Stimulated activated CD4-positive, alpha-beta T cell treated with anti-CD3 and anti-CD28 coated beads, Interleukin-12 subunit alpha, Interleukin-12 subunit beta, amount 100 ng/mL, for 48 hours (primary cell): ENCODE measurements around the gene OR2AG1.

Source experiments
- DNase-seq, 3 donors: peaks; one replicate each; pipeline ENCODE4 v3.0.0-alpha.2; 2020; ENCODE audit warnings: low read depth in 2 of 3, low spot score in 1 of 3

The OR2AG1 gene

GRCh38 chr11:6782720-6783119, at the start of gene OR2AG1:
TSS of gene OR2AG1 (plus strand) at chr11:6783020. CDS start at chr11:6785038, 2,018 bp downstream.
- DNase-seq, result no peak

- DNase-seq, result no peak
Measured at GRCh38 chr11:6733326-6734275, 49.2 kb upstream of the OR2AG1 start.

GRCh38 chr11:6734616-6735015, 48.2 kb upstream of the OR2AG1 start:
- DNase-seq, result no peak

- no peak for DNase-seq
Measured at GRCh38 chr11:6735306-6735705, 47.5 kb upstream of the OR2AG1 start.

GRCh38 chr11:6736495-6737121, 46.2 kb upstream of the OR2AG1 start:
- DNase-seq, result no peak

- DNase-seq, result peak; percentile 21 to 70 (median 51)
Measured at GRCh38 chr11:6737872-6738466, 44.9 kb upstream of the OR2AG1 start.

GRCh38 chr11:6738590-6738989, 44.2 kb upstream of the OR2AG1 start:
- DNase-seq, result no peak

GRCh38 chr11:6742260-6742659, 40.6 kb upstream of the OR2AG1 start:
- DNase-seq, result peak in 1 of 3 donors; percentile 15

GRCh38 chr11:6745018-6745417, 37.8 kb upstream of the OR2AG1 start:
- no peak for DNase-seq

GRCh38 chr11:6745465-6746015, 37.3 kb upstream of the OR2AG1 start:
- no peak for DNase-seq

GRCh38 chr11:6746086-6746618, 36.7 kb upstream of the OR2AG1 start:
- DNase-seq, result peak in 1 of 3 donors; percentile 9

- DNase-seq, result no peak
Measured at GRCh38 chr11:6746626-6747025, 36.2 kb upstream of the OR2AG1 start.

- DNase-seq, result no peak
Measured at GRCh38 chr11:6747097-6747668, 35.6 kb upstream of the OR2AG1 start.

- peak in 2 of 3 donors; percentile 21 to 53 for DNase-seq
Measured at GRCh38 chr11:6755303-6755952, 27.4 kb upstream of the OR2AG1 start.

GRCh38 chr11:6755953-6756347, 26.9 kb upstream of the OR2AG1 start:
- DNase-seq, result no peak

- peak; percentile 15 to 52 (median 43) for DNase-seq
Measured at GRCh38 chr11:6757373-6757967, 25.4 kb upstream of the OR2AG1 start.

GRCh38 chr11:6771926-6772893, 10.6 kb upstream of the OR2AG1 start, which contains the start of gene OR2AG2:
TSS of gene OR2AG2 (minus strand) at chr11:6771976. CDS start at chr11:6768957, 3,019 bp downstream.
- DNase-seq, result no peak

GRCh38 chr11:6778518-6778917, 4.3 kb upstream of the OR2AG1 start:
- no peak for DNase-seq

GRCh38 chr11:6780829-6781228, 2.0 kb upstream of the OR2AG1 start:
- no peak for DNase-seq
